ENCODE data around the gene TMEM208. TPM values are rescaled to one million over a fixed set of nuclear protein-coding genes. Genes with fewer than 3 reads are reported as not detected.

The TMEM208 gene
- total RNA-seq, 1 donor from 2014 or later = 36.8 TPM

- DNase-seq (ENCODE audit: extremely low read depth, low read depth, low spot score) = no peak
Measured at GRCh38 chr16:67191411-67191994, 35.4 kb upstream of the TMEM208 start.

- no peak for DNase-seq (ENCODE audit: extremely low read depth, low read depth, low spot score)
Measured at GRCh38 chr16:67191995-67192681, 34.8 kb upstream of the TMEM208 start, which contains the start of gene E2F4. E2F4 (plus strand) TSS chr16:67192155; CDS start chr16:67192228, 73 bp downstream.

- no peak for DNase-seq (ENCODE audit: extremely low read depth, low read depth, low spot score)
Measured at GRCh38 chr16:67192781-67193361, 34.1 kb upstream of the TMEM208 start.

GRCh38 chr16:67193536-67193935 lies 33.4 kb upstream of the TMEM208 start:
- DNase-seq (ENCODE audit: extremely low read depth, low read depth, low spot score) = no peak

GRCh38 chr16:67194260-67194659 lies 32.7 kb upstream of the TMEM208 start:
- no peak for DNase-seq (ENCODE audit: extremely low read depth, low read depth, low spot score)

GRCh38 chr16:67195676-67196075 lies 31.3 kb upstream of the TMEM208 start:
- no peak for DNase-seq (ENCODE audit: extremely low read depth, low read depth, low spot score)

GRCh38 chr16:67196881-67197280 lies 30.0 kb upstream of the TMEM208 start:
- DNase-seq (ENCODE audit: extremely low read depth, low read depth, low spot score) = no peak

- DNase-seq (ENCODE audit: extremely low read depth, low read depth, low spot score) = no peak
Measured at GRCh38 chr16:67197704-67198103, 29.2 kb upstream of the TMEM208 start.

- no peak for DNase-seq (ENCODE audit: extremely low read depth, low read depth, low spot score)
Measured at GRCh38 chr16:67198238-67198734, 28.6 kb upstream of the TMEM208 start.

GRCh38 chr16:67199011-67199807 lies 27.7 kb upstream of the TMEM208 start, which contains the start of gene ELMO3:
ELMO3 (plus strand) TSS chr16:67199131; CDS start chr16:67199327, 196 bp downstream.
- DNase-seq (ENCODE audit: extremely low read depth, low read depth, low spot score) = no peak

GRCh38 chr16:67199808-67200198 lies 27.1 kb upstream of the TMEM208 start:
- no peak for DNase-seq (ENCODE audit: extremely low read depth, low read depth, low spot score)

GRCh38 chr16:67200491-67200890 lies 26.4 kb upstream of the TMEM208 start:
- no peak for DNase-seq (ENCODE audit: extremely low read depth, low read depth, low spot score)

- no peak for DNase-seq (ENCODE audit: extremely low read depth, low read depth, low spot score)
Measured at GRCh38 chr16:67201411-67202345, 25.3 kb upstream of the TMEM208 start.

GRCh38 chr16:67202426-67202825 lies 24.5 kb upstream of the TMEM208 start:
- DNase-seq (ENCODE audit: extremely low read depth, low read depth, low spot score) = no peak

- DNase-seq (ENCODE audit: extremely low read depth, low read depth, low spot score) = no peak
Measured at GRCh38 chr16:67202956-67203493, 23.9 kb upstream of the TMEM208 start.

- no peak for DNase-seq (ENCODE audit: extremely low read depth, low read depth, low spot score)
Measured at GRCh38 chr16:67204076-67204475, 22.9 kb upstream of the TMEM208 start.

- DNase-seq (ENCODE audit: extremely low read depth, low read depth, low spot score) = no peak
Measured at GRCh38 chr16:67206129-67206837, 20.6 kb upstream of the TMEM208 start.

GRCh38 chr16:67206838-67207248 lies 20.1 kb upstream of the TMEM208 start:
- no peak for DNase-seq (ENCODE audit: extremely low read depth, low read depth, low spot score)
